ENCODE measurements around the gene WLS.
"Not testable (repeated sequence)": the region's sequence is repeated elsewhere in the genome, so short reads cannot be mapped to it uniquely, and the experiment has no call there.

The WLS gene

DNA sequence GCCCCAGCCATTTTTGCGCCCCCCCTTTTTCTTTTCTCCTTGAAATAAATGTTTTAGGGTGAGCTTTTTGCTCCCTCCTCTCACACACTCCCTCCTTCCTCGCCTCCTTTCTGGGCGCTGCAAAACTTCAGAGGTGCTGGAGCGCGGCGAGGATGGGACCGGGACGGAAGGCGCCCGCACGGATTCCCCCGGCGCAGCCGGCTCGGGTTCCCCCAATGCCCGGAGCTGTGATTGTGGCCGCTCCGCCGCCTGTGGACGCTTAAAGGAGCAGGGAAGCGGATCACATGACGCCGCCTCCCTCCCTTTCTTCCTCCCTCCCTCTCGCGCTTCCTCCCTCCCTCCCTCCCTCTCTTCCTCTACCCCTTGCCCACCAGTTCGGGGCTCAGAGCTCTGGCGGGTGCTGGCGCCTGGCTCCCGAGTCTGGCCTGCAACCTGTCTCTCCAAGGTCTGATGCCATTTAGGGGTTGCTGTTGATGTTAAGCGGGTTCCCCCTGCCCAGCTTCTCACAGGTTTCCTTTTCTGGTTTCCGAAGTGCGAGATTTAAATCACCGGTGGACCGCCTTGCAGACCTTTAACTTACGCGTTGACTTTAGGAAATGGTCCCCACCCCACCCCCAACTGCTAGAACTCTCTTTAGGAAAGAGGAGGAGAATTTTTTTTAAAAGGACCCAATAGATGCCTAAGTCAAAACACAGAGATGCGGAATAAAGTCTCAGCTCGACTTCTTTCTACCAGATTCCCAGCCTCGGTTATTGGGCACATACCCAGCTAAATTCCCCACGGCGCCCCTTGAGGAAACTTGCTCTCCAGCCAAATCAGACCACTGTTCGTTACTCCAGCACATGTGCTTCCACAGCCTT is at the start of gene WLS:
WLS (minus strand) TSS at position 235 of the 860 bp plus-strand sequence; CDS start at position 11, 224 bp downstream.
- DNase-seq (ENCODE audit: low spot score): no peak

DNA sequence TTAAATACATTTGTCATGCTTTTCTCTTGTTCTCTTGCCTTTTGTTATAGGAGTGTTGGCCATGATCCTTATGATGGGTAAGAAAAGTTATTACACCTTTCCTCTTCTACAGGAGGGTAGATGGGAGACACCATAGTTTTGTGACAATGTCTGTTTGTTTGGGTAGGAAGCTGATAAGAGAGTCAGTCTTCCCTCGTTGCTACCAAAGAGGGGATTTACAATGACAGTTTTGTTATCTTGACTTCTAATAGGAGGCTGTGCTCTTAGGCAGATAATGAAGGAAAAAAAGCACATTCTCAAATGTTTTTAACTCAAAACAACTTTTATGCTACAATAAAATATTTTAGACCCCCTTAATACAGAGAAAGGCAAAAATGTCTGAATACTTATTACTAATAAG is 48.0 kb upstream of the WLS start:
- DNase-seq (ENCODE audit: low spot score): no peak

DNA sequence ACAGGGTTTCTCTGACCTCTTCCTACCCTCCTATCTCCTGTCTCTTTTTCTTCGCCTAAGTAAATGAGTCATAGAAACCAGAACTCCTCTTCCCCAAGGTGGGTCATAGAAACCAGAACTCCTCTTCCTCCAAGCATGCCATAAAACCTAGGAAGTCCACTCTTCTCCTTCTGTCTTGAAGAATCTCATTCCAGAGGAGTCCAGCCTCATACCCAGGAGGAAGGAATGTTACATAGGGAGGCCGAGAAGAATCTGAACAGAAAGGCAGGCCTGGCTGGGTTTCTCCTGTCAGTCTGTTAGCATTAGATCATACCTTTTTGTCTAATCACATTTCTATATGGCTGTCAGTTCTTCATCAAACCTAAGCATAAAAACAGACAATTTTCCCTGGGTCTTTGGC is 47.5 kb upstream of the WLS start:
- DNase-seq (ENCODE audit: low spot score): no peak

DNA sequence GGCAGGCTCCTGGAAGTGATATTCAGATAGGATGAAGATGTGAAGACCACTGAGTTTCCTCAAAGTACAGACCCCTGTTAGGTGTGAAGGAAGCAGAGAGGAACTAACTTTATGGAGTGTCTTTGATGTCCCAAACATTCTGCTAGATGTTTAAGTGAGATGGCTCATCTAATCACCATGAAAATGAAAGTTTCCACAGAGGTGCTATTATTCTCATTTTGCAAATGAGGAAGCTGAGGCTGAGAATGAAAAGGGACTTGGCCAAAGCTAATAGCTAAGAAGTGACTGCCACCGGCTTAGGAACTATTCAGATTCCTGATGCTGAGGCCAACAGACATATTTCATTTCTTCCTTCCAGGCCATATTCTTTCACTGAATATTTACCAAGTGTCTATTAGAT is 45.9 kb upstream of the WLS start:
- no peak for DNase-seq (ENCODE audit: low spot score)

DNA sequence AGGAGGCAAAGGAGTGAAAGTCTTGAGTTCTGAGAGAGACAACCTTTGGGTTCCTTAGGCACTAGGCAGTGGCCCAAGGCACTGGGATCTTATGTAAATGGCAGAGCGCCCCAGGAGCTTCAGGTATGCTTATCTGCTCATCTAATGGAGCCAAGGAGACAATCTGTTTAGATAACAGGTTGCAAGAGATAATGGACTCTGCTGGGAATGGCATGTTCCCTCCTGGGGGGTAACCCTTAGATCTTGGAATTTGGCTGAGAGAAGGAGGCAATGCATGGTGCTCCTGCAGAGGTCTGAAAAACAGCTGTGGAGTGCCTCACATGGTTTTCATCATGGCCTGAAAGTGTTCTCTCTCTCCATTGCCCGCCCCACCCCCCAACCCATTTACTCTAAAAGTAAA is 44.1 kb upstream of the WLS start:
- DNase-seq (ENCODE audit: low spot score): no peak

DNA sequence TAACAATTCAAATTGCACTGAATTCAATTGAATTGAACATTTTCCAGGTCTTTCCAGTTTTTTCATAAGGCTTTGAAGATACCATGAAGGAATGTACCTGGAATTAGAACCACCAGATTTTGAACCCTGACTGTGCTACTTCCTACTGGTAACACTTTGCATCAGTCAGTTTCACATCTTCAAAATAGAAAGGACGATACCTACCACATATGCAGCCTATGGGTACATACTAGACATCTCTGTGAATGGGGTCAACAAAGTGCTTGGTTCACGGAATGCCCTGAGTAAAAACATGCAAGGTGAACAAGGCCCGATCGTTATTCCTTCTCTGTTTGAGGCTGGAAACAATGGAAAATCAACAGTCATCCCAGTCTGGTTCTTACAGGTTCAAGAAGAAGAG is 41.2 kb upstream of the WLS start:
- no peak for DNase-seq (ENCODE audit: low spot score)

DNA sequence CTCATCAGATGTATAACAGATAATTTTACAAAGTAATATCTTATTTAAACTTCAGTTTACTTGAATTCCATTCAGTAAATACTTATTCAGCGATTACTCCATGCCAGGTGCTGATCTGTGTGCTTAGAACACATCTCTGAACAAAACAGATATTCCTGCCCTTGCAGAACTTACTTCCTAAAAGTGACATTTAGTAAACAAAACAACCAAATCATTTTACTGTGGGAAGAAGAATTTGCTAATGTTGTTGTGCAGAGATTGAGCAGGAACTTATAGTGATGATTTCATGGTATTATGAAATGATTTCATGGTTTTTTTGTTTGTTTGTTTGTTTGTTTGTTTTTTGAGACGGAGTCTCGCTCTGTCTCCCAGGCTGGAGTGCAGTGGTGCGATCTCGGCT is 39.3 kb upstream of the WLS start:
- no peak for DNase-seq (ENCODE audit: low spot score)

DNA sequence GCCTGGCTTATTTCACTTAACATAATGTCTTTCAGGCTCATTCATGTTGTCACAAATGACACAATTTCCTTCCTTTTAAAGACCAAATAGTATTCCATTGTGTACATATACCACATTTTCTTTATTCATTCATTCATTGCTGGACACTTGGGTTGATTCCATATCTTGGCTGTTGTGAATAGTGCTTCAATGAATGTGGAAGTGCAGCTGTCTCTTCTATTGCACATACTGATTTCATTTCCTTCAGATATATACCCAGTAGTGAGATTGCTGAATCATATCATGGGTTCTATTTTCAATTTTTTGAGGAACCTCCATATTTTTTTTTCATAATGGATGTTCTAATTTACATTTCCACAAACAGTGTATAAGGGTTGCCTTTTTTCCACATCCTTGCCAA is 38.6 kb upstream of the WLS start:
- no peak for DNase-seq (ENCODE audit: low spot score)

DNA sequence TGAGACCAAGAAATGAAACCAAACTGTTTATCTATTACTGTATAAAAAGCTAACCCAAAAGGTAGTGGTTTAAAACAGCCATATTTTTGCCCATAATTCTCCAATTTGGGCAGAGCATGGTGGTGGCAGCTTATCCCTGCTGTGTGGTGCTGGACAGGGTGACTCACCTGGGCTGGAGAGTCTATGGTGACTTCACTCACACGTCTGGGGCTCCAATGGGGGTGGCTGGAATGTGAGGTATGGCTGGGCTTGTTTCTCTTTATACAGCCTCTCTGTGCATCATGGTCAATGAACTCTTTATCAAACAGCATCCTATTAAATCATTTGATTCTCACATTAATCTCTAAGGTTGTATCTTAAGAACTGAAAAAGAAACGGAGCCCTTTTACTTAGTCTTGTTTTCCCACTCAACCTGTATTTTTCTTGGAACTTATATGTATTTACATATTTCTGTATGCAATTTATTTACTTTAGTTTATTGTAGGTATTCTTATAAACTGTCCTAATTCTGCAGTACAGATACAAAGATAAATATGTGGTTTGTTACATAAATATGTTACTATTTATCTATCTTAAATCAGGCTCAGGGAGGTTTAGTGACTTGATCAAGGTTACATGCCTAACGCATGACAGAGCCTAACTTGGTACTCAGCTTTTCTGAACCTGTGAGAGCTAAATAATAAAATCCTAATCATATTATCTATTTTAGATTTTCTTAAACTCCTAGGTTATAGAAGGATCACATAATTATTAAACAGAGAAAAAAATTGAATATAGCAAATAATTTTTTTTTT is 37.5 kb upstream of the WLS start:
- no peak for DNase-seq (ENCODE audit: low spot score)

DNA sequence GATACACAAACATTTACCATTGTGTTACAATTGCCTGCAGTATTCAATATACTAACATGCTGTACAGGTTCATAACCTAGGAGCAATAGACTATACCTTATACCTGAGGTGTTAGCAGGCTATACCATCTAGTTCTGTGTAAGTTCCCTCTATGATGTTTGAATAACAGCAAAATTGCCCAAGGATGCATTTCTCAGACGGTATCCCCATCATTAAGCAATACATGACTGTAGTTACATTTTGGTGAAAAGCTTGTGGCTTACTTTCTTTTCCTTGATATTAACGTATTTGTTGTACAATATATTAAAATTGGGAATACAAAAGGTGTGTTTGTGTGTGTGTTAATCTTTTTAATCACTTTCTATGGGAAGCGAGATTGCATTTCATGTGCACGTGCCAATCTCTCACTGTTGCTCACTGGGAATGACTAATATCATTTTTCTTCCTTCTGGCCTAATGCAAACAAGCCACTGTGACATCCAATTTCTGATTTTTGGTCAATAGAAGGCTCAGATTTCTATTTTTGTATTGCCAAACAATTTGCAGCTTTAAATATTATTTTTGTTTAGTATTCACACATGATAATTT is 36.7 kb upstream of the WLS start:
- no peak for DNase-seq (ENCODE audit: low spot score)

DNA sequence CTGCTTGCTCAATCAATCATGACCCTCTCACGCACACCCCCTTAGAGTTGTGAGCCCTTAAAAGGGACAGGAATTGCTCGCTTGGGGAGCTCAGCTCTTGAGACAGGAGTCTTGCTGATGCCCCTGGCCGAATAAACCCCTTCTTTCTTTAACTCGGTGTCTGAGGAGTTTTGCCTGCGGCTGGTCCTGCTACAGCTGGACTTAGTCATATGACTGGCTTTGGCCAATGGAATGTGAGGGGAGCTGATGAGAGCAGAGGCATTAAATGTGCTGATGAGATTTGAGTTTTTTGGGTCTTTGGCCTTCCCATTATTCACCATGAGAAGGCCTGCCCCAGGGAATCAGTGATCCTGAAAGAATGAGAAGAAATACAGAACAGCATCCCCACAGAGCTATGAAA is 24.5 kb upstream of the WLS start:
- not testable (repeated sequence) for DNase-seq (ENCODE audit: low spot score)

DNA sequence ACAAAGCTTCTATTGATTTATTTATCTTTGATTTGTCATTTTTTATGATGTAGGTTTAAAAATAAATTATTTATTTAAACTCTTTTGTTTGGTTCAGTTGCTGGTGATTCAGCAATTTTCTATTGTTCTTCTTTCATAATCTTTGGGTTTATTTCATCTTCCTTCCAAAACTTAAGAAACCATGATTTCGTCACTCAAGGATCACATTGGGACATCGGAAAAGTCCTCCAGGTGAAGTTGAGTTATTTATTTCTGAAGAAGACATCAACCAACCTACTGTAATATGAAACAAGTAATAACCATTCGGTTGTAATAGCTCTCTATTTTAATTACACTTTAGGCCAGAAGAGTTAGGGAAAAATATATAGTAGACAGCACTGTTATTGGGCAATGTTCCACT is 23.0 kb upstream of the WLS start:
- DNase-seq (ENCODE audit: low spot score): no peak

DNA sequence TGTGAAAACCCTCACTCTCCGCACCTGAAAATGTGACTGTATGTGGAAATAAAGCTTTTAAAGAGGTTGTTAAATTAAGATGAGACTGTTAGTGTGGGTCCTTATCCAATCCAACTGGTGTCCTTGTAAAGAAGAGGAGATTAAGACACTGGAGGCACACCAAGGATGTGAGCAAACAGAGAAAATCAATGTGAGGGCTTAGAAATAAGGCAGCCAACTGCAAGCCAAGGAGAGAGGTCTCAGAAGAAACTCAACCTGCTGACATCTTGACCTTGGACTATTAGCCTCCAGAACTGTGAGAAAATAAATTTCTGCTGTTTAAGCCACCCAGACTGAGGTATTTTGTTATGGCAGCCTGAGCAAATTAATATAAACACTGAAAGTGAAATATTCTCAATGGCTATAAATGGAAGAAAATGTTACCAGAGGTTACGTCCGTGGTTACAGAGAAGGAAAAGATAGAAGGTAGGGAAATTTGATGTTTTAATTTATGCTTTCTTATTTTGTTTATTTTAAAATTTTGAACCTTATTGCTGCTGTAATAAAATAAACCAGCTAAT is 22.4 kb upstream of the WLS start:
- no peak for DNase-seq (ENCODE audit: low spot score)

DNA sequence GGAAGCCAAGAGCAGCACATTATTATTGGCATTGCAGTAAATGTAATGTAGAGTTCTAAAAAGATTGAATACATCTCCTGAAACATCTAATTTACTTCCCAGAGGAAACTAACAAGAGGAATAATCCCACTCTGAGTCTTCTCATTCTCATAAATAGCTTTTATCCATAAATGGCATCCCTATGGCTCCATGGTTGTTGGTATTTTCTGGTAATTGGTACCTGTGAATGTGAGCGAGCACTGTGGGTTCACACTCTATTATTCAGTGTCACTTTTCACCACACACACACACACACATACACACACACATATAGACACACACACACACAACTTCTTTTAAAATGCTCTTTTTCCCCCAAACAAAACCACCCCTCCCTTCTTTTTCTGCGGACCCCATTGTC is 4.7 kb upstream of the WLS start:
- no peak for DNase-seq (ENCODE audit: low spot score)

DNA sequence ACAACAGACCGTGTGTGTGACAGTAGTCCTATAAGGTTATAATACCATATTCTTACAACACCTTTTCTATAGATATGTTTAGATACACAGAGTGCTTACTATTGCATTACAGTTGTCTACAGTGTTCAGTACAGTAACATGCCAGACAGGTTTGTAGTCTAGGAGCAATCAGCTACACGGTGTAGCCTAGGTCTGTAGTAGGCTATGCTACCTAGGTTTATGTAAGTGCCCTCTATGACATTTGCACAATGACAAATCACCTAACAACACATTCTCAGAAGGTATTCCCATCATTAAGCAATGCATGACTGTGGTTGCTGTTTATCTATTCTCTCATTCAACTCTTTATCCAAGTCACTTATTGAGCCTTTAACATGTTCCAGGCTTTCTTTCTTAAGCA is 1.8 kb upstream of the WLS start:
- DNase-seq (ENCODE audit: low spot score): no peak

DNA sequence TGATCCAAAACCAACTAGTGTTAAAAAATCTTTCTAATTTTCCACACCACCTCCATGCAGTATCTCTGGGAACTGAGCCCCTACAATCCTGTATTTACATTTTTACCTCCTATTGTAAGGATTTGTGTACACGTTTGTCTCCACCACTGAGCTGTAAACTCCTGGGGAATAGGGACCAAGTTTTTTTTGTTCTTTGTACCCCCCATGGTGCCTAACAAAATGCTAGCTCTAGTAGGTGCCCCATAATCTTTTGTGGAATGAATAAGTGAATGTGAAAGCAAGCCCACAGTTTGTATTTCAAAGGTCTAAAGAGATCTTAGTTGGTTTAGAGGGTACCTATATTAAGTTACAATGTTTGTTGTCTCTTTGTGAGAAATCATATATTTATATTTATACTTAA is 879 bp upstream of the WLS start:
- no peak for DNase-seq (ENCODE audit: low spot score)

DNA sequence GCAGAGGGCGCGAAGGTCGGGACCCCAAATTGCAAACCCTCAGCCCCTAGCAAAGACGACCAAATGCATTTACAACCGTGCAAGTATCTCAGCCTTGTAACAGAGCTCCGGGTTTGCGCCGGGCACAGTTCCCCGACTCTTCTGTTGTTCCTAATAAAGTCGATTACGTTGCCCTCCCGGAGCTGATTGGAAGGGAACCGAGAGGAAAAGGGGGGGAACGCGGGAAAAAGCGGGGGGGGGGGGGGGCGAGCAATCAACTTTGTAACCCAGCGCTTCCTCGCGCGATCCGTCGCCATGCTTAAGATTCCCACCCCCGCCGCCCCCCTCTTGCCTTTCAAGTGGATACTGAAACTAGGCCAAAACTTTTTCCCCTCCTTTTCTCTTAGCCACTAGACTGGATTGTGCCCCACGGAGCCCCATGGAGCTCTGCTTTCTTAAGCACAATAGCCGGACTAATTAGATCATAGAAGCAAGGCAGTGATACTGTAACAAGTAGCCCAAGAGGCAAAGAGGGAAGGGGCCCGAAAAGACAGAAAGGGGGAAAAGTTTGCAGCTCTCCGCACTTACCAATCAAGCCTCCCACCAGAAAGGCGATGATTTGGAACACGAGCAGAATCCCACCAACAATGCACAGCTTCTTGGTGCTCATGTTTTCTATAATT is 565 bp downstream of the WLS start:
- no peak for DNase-seq (ENCODE audit: low spot score)

DNA sequence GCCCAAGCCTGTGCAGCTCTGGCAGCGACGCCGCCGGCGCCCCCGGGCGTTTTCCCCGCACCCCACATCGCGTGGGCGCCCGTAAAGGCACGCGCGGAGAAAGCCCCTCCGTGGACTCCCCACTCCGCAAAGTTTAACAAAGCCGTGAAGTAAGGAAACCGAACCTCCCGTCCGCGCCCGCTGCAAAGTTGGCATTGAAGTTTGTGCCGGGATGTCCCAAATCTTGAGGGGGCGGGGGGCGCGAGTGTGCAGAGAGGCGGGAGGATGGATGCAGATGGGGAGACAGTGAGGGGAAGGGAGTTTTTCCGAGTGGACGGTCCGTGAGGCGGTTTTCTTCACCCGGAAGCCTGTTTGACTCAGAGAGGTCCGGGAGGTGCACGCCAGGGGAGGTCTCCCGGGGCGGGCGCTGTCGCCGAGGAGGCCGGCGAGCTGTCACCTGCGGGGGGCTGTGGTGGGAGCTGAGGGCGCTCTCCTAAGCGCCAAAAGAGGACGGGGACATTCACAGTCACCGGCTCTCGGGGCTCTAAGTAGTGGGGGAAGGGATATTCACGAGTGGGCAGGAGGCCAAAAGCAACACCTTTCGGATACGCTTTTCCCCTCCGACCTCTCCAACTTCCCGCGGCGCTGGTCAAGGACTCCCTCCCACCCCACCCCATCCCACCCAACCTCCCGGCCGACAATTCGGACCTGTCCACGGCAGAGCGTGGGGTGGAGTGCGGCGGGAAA is 1.3 kb downstream of the WLS start:
- DNase-seq (ENCODE audit: low spot score): no peak

DNA sequence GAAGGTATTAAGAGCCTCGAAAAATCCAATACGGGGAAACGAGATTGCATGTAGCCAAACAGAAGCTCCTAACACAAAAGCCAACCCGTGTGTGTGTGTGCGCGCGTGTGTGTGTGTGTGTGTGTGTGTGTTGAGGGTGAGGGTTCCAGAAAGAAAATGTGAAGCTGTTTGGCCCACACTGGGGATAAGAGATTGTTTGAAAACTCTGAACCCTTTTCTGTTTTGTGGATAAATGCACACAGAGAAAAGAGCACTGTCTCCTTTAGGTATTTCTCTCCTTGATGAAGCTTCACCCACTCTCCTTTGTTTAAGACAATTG is 1.9 kb downstream of the WLS start:
- DNase-seq (ENCODE audit: low spot score): no peak

DNA sequence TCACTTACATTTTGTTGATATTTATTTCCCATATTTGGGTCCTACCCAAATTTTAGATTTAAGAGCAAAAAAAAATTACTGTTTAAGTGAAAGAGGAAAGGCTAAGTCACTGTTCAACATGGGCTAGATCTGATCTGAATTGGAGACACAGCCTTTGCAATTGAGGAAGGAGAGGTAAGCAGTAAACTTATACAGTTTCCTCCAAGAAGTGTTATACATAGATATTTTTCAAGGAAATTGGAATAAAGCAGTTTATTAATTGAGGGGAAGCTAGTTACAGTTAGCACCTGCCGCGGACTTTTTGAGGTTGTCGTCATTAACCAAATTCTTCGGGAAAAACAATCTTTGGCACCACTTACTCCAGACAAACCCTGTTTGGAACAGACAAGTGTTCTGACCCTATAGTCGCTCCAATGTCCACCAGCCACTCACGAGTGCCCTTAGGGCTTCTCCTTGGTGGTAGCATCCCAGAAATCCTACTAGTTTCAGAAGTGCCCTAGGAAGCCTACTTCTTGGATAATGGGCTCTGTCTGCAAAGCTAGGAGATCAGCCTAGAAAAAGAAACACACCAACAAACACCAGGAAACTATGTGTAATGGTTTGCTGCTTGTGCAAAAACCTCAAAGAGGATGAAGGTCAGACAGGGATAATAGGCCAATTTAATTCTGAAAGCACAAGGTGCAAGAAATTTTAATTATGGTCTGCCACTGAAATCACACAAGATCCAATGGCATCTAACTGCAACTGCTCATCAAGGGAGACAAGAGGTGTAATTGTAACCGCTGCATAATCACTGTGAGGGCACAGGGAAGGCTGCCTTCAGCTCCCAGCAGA is 2.5 kb downstream of the WLS start:
- DNase-seq (ENCODE audit: low spot score): no peak

DNA sequence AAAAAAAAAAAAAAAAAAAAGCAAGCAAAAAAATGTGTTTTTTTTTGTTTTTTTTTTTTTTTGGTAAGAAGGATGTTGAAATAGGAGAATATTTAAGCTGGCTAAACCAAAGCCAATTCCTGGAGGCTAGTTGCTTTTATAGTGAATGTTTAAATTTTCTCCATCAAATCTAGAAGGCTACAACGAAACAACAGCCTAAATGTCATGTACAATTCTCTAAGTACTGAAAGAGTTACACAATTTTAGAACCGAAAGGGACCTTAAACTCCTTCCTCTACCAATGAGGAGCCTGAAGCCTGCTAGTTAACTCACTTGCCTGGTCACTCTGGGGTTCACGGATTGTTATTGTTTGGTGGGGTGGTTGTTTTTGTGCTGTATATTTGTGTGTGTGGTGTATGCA is 3.5 kb downstream of the WLS start:
- DNase-seq (ENCODE audit: low spot score): no peak
